Measurements from ENCODE around the gene PLEKHG2.
A peak's percentile ranks its signal among the peaks of the same experiment; 100 is the strongest.

Gene PLEKHG2

GRCh38 chr19:39422020-39422419, 9.6 kb downstream of the PLEKHG2 start:
- no peak for DNase-seq

GRCh38 chr19:39423258-39424086, 11.0 kb downstream of the PLEKHG2 start:
- no peak for DNase-seq

- no peak for DNase-seq
Observed at GRCh38 chr19:39424934-39425333, 12.5 kb downstream of the PLEKHG2 start.

GRCh38 chr19:39425744-39426143, 13.3 kb downstream of the PLEKHG2 start:
- no peak for DNase-seq

GRCh38 chr19:39426170-39426569, 13.7 kb downstream of the PLEKHG2 start:
- no peak for DNase-seq

GRCh38 chr19:39427707-39428106, 15.2 kb downstream of the PLEKHG2 start:
- no peak for DNase-seq

GRCh38 chr19:39428283-39429112, 16.0 kb downstream of the PLEKHG2 start:
- no peak for DNase-seq

- DNase-seq = peak; percentile 88 to 90
Observed at GRCh38 chr19:39430675-39431593, 18.5 kb downstream of the PLEKHG2 start.

- DNase-seq = no peak
Observed at GRCh38 chr19:39432677-39433025, 20.2 kb downstream of the PLEKHG2 start.

GRCh38 chr19:39433480-39434079, 21.1 kb downstream of the PLEKHG2 start:
- DNase-seq = no peak

- DNase-seq = no peak
Observed at GRCh38 chr19:39434123-39435076, 21.9 kb downstream of the PLEKHG2 start.

- DNase-seq = peak; percentile 99
Observed at GRCh38 chr19:39435499-39436349, 23.3 kb downstream of the PLEKHG2 start, which contains the start of gene RPS16. RPS16 (minus strand) TSS chr19:39435949; CDS start chr19:39435895, 54 bp downstream.

- DNase-seq = no peak
Observed at GRCh38 chr19:39436350-39436716, 23.9 kb downstream of the PLEKHG2 start.

- DNase-seq = no peak
Observed at GRCh38 chr19:39438270-39438934, 25.9 kb downstream of the PLEKHG2 start.

GRCh38 chr19:39444598-39445195, 32.2 kb downstream of the PLEKHG2 start:
- no peak for DNase-seq

- DNase-seq = peak; percentile 99
Observed at GRCh38 chr19:39445196-39446111, 33.0 kb downstream of the PLEKHG2 start, which contains the start of gene SUPT5H. SUPT5H (plus strand) TSS chr19:39445582; CDS start chr19:39445891, 309 bp downstream.

GRCh38 chr19:39446365-39447084, 34.1 kb downstream of the PLEKHG2 start:
- DNase-seq = no peak

Measured in CD4-positive, alpha-beta T cell treated with Interleukin-4 for 1 hour (primary cell).